IMR-90 (cell line): Measurements from ENCODE around the gene NUDT3. TPM values are rescaled to one million over a fixed set of nuclear protein-coding genes. Genes with fewer than 3 reads are reported as not detected.

ENCODE experiments used
- ATAC-seq: fragments of 200-7000 bp; cut with Tn5 transposase; 2 replicates; pipeline ENCODE4 v1.9.1; 2020; ENCODE audit warnings: low read depth, mild to moderate bottlenecking, moderate library complexity
- BruUV-seq: library from RNA; stranded (reverse); fragments of 400-500 nt; replicated peaks from 2 replicates; lab custom pipeline; 2021; lab: Mats Ljungman, UMichigan
- CTCF ChIA-PET: fragments of 300-600 bp; formaldehyde crosslinking; extraction: SDS; loops from one replicate; lab custom pipeline; 2021; ENCODE audit warnings: antibody characterized with exemption; lab: Yijun Ruan, JAX
- POLR2A ChIA-PET: fragments of 300-600 bp; sonication (Branson Sonifier 250); formaldehyde crosslinking; loops from one replicate; lab custom pipeline; 2022; ENCODE audit warnings: antibody characterized with exemption; ENCODE audit not compliant: unreplicated experiment; lab: Charles Lee
- DNase-seq: peaks from one replicate; pipeline ENCODE4 v3.0.0; 2013
- H2AFZ ChIP-seq: replicated peaks from 2 replicates; pipeline ENCODE3; 2013; ENCODE audit warnings: low read length, mild to moderate bottlenecking; ENCODE audit not compliant: poor library complexity
- H2AK5ac ChIP-seq: 2 replicates; pipeline ENCODE4 v1.6.1; 2013; ENCODE audit warnings: low read depth, low read length, inconsistent platforms
- H2AK9ac ChIP-seq: replicated peaks from 2 replicates; pipeline ENCODE3; 2013; ENCODE audit warnings: mild to moderate bottlenecking, low read depth, low read length, moderate library complexity; ENCODE audit not compliant: poor library complexity
- H2BK120ac ChIP-seq: 2 replicates; pipeline ENCODE4 v1.6.1; 2013; ENCODE audit warnings: low read depth, low read length, inconsistent platforms
- H2BK15ac ChIP-seq: 3 replicates; pipeline ENCODE4 v1.6.1; 2013; ENCODE audit warnings: low read depth, low read length, inconsistent platforms
- H2BK20ac ChIP-seq: 2 replicates; pipeline ENCODE4 v1.6.1; 2013; ENCODE audit warnings: low read depth, mild to moderate bottlenecking, inconsistent platforms, low read length, moderate library complexity
- H2BK5ac ChIP-seq: 2 replicates; pipeline ENCODE4 v1.6.1; 2013; ENCODE audit warnings: mild to moderate bottlenecking, low read depth, low read length, inconsistent platforms; ENCODE audit not compliant: poor library complexity, severe bottlenecking
- H3K14ac ChIP-seq: replicated peaks from 2 replicates; pipeline ENCODE4 v1.6.1; 2013; ENCODE audit warnings: low read depth, low read length, inconsistent platforms
- H3K18ac ChIP-seq: 2 replicates; pipeline ENCODE4 v1.6.1; 2013; ENCODE audit warnings: low read depth, low read length, control low read depth
- H3K23ac ChIP-seq: 2 replicates; pipeline ENCODE4 v1.6.1; 2013; ENCODE audit warnings: low read depth, low read length, inconsistent platforms
- H3K27ac ChIP-seq: 2 replicates; pipeline ENCODE4 v1.5.1; 2013; ENCODE audit warnings: mild to moderate bottlenecking, control low read depth, low read length; ENCODE audit not compliant: insufficient read depth
- H3K27me3 ChIP-seq: 2 replicates; pipeline ENCODE4 v1.6.1; 2013; ENCODE audit warnings: low read length; ENCODE audit not compliant: control insufficient read depth, insufficient read depth
- H3K36me3 ChIP-seq: 2 replicates; pipeline ENCODE4 v1.6.1; 2013; ENCODE audit warnings: low read length, mixed read lengths; ENCODE audit not compliant: control insufficient read depth, insufficient read depth
- H3K4ac ChIP-seq: 2 replicates; pipeline ENCODE4 v1.6.1; 2013; ENCODE audit warnings: low read depth, low read length, inconsistent platforms
- H3K4me1 ChIP-seq: 2 replicates; pipeline ENCODE4 v1.6.1; 2013; ENCODE audit warnings: low read length, mixed read lengths; ENCODE audit not compliant: control insufficient read depth, insufficient read depth
- H3K4me2 ChIP-seq: 2 replicates; pipeline ENCODE4 v1.6.1; 2013; ENCODE audit warnings: low read depth, mild to moderate bottlenecking, control low read depth, low read length, moderate library complexity
- H3K4me3 ChIP-seq: 2 replicates; pipeline ENCODE4 v1.5.1; 2013; ENCODE audit warnings: low read depth, mild to moderate bottlenecking, control low read depth, low read length, moderate library complexity; ENCODE audit not compliant: insufficient read depth
- H3K56ac ChIP-seq: 2 replicates; pipeline ENCODE4 v1.6.1; 2013; ENCODE audit warnings: low read length, inconsistent platforms; ENCODE audit not compliant: insufficient read depth; ENCODE audit errors: extremely low read depth
- H3K79me1 ChIP-seq, 2 experiments: 2 replicates each; pipeline ENCODE4 v1.6.1; 2013; ENCODE audit warnings: low read length in 2 of 2, inconsistent platforms in 1 of 2, low read depth in 1 of 2
- H3K9ac ChIP-seq: 2 replicates; pipeline ENCODE4 v1.6.1; 2013; ENCODE audit warnings: low read depth, low read length, control low read depth
- H3K9me1 ChIP-seq: 2 replicates; pipeline ENCODE4 v1.6.1; 2013; ENCODE audit warnings: low read length, inconsistent platforms; ENCODE audit not compliant: insufficient read depth
- H3K9me3 ChIP-seq: 2 replicates; pipeline ENCODE4 v1.6.1; 2013; ENCODE audit warnings: low read length; ENCODE audit not compliant: control insufficient read depth, insufficient read depth
- H4K20me1 ChIP-seq: 2 replicates; pipeline ENCODE4 v1.6.1; 2013; ENCODE audit warnings: low read length, inconsistent platforms; ENCODE audit not compliant: insufficient read depth
- H4K5ac ChIP-seq: 2 replicates; pipeline ENCODE4 v1.6.1; 2013; ENCODE audit warnings: mild to moderate bottlenecking, low read depth, low read length, control low read depth
- H4K8ac ChIP-seq, 2 experiments: 2 replicates each; pipeline ENCODE4 v1.6.1; 2013; ENCODE audit warnings: low read depth in 2 of 2, low read length in 2 of 2, control low read depth in 1 of 2, inconsistent platforms in 1 of 2
- H4K91ac ChIP-seq: 2 replicates; pipeline ENCODE4 v1.6.1; 2013; ENCODE audit warnings: low read depth, low read length, inconsistent platforms; ENCODE audit not compliant: insufficient read depth
- BHLHE40 ChIP-seq: fragments of 150-350 bp; IDR thresholded peaks from 2 replicates; pipeline ENCODE4 v1.6.1; 2016; ENCODE audit warnings: mild to moderate bottlenecking, low read depth, low read length
- CEBPB ChIP-seq: IDR thresholded peaks from 2 replicates; pipeline ENCODE4 v1.6.1; 2012; ENCODE audit warnings: low read depth, low read length, improper control_type of control experiment
- CHD1 ChIP-seq: IDR thresholded peaks from 2 replicates; pipeline ENCODE4 v1.6.1; 2012; ENCODE audit warnings: low read depth, low read length, improper control_type of control experiment
- ELK1 ChIP-seq: fragments of 150-350 bp; IDR thresholded peaks from 2 replicates; pipeline ENCODE4 v1.6.1; 2016; ENCODE audit warnings: low read depth, mild to moderate bottlenecking, low read length, moderate library complexity, borderline replicate concordance
- FOS ChIP-seq: fragments of 150-350 bp; IDR thresholded peaks from 2 replicates; pipeline ENCODE4 v1.6.1; 2016; ENCODE audit warnings: low read depth, low read length
- MAFK ChIP-seq: IDR thresholded peaks from 2 replicates; pipeline ENCODE4 v1.6.1; 2012; ENCODE audit warnings: low read depth, low read length, improper control_type of control experiment
- MAZ ChIP-seq: IDR thresholded peaks from 2 replicates; pipeline ENCODE4 v1.6.1; 2012; ENCODE audit warnings: low read depth, mild to moderate bottlenecking, low read length, improper control_type of control experiment, moderate library complexity, borderline replicate concordance
- MXI1 ChIP-seq: IDR thresholded peaks from 2 replicates; pipeline ENCODE4 v1.6.1; 2012; ENCODE audit warnings: low read depth, mild to moderate bottlenecking, low read length, moderate library complexity, borderline replicate concordance
- NFE2L2 ChIP-seq: fragments of 150-350 bp; IDR thresholded peaks from 2 replicates; pipeline ENCODE4 v1.6.1; 2016; ENCODE audit warnings: low read depth, mild to moderate bottlenecking, low read length
- POLR2A ChIP-seq: IDR thresholded peaks from 2 replicates; pipeline ENCODE4 v1.6.1; 2012; ENCODE audit warnings: mild to moderate bottlenecking, low read depth, low read length
- RAD21 ChIP-seq: IDR thresholded peaks from 2 replicates; pipeline ENCODE4 v1.6.1; 2012; ENCODE audit warnings: low read length, improper control_type of control experiment
- RCOR1 ChIP-seq: IDR thresholded peaks from 2 replicates; pipeline ENCODE4 v1.6.1; 2012; ENCODE audit warnings: mild to moderate bottlenecking, low read length, improper control_type of control experiment; ENCODE audit not compliant: insufficient replicate concordance
- RFX5 ChIP-seq: IDR thresholded peaks from 2 replicates; pipeline ENCODE4 v1.8.0; 2012; ENCODE audit warnings: low read depth, mild to moderate bottlenecking, low read length, moderate library complexity
- SMC3 ChIP-seq: fragments of 150-350 bp; IDR thresholded peaks from 2 replicates; pipeline ENCODE4 v1.6.1; 2016; ENCODE audit warnings: low read depth, mild to moderate bottlenecking, antibody characterized with exemption, low read length, moderate library complexity
- USF2 ChIP-seq: fragments of 150-350 bp; IDR thresholded peaks from 2 replicates; pipeline ENCODE4 v1.6.1; 2017; ENCODE audit warnings: mild to moderate bottlenecking, antibody characterized with exemption, low read length, low read depth
- WGBS, 2 experiments: methylation state at CpG; one replicate each; pipeline versions ENCODE4 v1.1.5 to v1.1.7; 2013; ENCODE audit warnings: missing lambda C conversion rate in 2 of 2; ENCODE audit not compliant: insufficient read length in 1 of 2; ENCODE audit errors: extremely low coverage in 2 of 2; 5-methylcytosine and 5-hydroxymethylcytosine counted together
- dilution Hi-C: fragments of 300-500 bp; cut with HindIII; formaldehyde crosslinking; loops from one replicate; pipeline ENCODE4 v1.14.3; 2018; ENCODE audit warnings: low sequenced_read_pairs; ENCODE audit not compliant: unreplicated experiment
- in situ Hi-C: fragments of 300-500 bp; cut with MboI; formaldehyde crosslinking; loops from 3 replicates; pipeline ENCODE4 v1.14.3; 2019; ENCODE audit warnings: low sequenced_read_pairs, inconsistent platforms, mixed read lengths
- intact Hi-C: fragments of 100-400 bp; cut with micrococcal nuclease; formaldehyde crosslinking; loops from 2 replicates; pipeline ENCODE4 v1.10.0; 2022
- polyA plus RNA-seq, 3 experiments: library from polyadenylated mRNA; depleted of rRNA; stranded (reverse); fragments of >200 nt; gene quantifications; 2 replicates each; pipeline ENCODE4 v1.2.3, GENCODE V29; 2012; ENCODE audit warnings: low replicate concordance in 1 of 3
- total RNA-seq: library from RNA; depleted of rRNA; stranded (reverse); fragments of >200 nt; gene quantifications from 2 replicates; pipeline ENCODE4 v1.2.3, GENCODE V29; 2012
- TF ChIP-seq, protein P1 (sequence below): conservative IDR thresholded peaks from 2 replicates; pipeline ENCODE4 v1.5.1; 2012; ENCODE audit warnings: mild to moderate bottlenecking, low read depth, low read length, improper control_type of control experiment

Gene NUDT3
- total and polyA plus RNA-seq, 2 of the 4 experiments (the other 2 are of a cell fraction): 10.1 to 17.2 TPM

- Histone ChIP-seq H4K5ac (no peak overlapping the region), H3K23ac (no peak overlapping the region), H2BK15ac (no peak overlapping the region), H3K18ac (no peak overlapping the region), H3K9me3 (no peaks in the 10 kb centered on the region), H2AK5ac (no peak overlapping the region), H2BK5ac (no peak overlapping the region), H4K20me1 (peaks cover 52% of the 10 kb centered on the region), H2AFZ (no peak overlapping the region), H4K91ac (no peak overlapping the region), H4K8ac (no peak overlapping the region), H3K27ac (no peak overlapping the region), H2BK120ac (no peak overlapping the region), H3K4me3 (no peak overlapping the region), H3K4me2 (no peak overlapping the region), H3K56ac (no peak overlapping the region), H3K9me1 (peaks cover 8% of the 10 kb centered on the region; the same call in 1 of the 2 replicates), H3K14ac (no peak overlapping the region), H3K4ac (no peak overlapping the region), H2BK20ac (no peak overlapping the region), H3K79me1 (peaks cover 41 to 79% of the 10 kb centered on the region in 2 experiments), H3K27me3 (no peaks in the 10 kb centered on the region), H3K36me3 (no peaks in the 10 kb centered on the region), H3K4me1 (peaks cover 2% of the 10 kb centered on the region; the same call in 1 of the 2 replicates), H3K9ac (no peak overlapping the region), H2AK9ac (no peak overlapping the region)
- BruUV-seq: no TSS peak
- POLR2A ChIA-PET: no interaction called here
- CTCF ChIA-PET: interaction anchor here (0.6 kb wide), 1 partner anchor 134 kb away, joined by 3 read pairs; no protein-coding TSS in a partner anchor
- no peak for ATAC-seq
- intact Hi-C loops (no loop called here), dilution Hi-C loops (no loop called here), in situ Hi-C loops (no loop called here)
- 100% methylated on average over 1 to 3 of the region's 5 CpGs for WGBS, 2 experiments
- TF ChIP-seq, protein P1, sequence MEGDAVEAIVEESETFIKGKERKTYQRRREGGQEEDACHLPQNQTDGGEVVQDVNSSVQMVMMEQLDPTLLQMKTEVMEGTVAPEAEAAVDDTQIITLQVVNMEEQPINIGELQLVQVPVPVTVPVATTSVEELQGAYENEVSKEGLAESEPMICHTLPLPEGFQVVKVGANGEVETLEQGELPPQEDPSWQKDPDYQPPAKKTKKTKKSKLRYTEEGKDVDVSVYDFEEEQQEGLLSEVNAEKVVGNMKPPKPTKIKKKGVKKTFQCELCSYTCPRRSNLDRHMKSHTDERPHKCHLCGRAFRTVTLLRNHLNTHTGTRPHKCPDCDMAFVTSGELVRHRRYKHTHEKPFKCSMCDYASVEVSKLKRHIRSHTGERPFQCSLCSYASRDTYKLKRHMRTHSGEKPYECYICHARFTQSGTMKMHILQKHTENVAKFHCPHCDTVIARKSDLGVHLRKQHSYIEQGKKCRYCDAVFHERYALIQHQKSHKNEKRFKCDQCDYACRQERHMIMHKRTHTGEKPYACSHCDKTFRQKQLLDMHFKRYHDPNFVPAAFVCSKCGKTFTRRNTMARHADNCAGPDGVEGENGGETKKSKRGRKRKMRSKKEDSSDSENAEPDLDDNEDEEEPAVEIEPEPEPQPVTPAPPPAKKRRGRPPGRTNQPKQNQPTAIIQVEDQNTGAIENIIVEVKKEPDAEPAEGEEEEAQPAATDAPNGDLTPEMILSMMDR: no peak
- TF ChIP-seq RFX5: no peak
- no peak for TF ChIP-seq ELK1
- no peak for TF ChIP-seq USF2
- no peak for TF ChIP-seq MAFK
- TF ChIP-seq RCOR1: no peak
- TF ChIP-seq SMC3: no peak
- no peak for TF ChIP-seq MAZ
- no peak for TF ChIP-seq POLR2A
- no peak for TF ChIP-seq CEBPB
- no peak for TF ChIP-seq MXI1
- TF ChIP-seq FOS: no peak
- TF ChIP-seq RAD21: no peak
- TF ChIP-seq BHLHE40: no peak
- TF ChIP-seq NFE2L2: no peak
- no peak for TF ChIP-seq CHD1
- DNase-seq: no peak
These were observed 16.6 kb downstream of the NUDT3 start for GRCh38 chr6:34375833-34376232.
